Measurements from ENCODE around the gene ATP11A. TPM values are rescaled to one million over a fixed set of nuclear protein-coding genes. Genes with fewer than 3 reads are reported as not detected.

Gene ATP11A
- total RNA-seq, 2 experiments from 2014 or later = 28.8 to 30.2 TPM

DNA sequence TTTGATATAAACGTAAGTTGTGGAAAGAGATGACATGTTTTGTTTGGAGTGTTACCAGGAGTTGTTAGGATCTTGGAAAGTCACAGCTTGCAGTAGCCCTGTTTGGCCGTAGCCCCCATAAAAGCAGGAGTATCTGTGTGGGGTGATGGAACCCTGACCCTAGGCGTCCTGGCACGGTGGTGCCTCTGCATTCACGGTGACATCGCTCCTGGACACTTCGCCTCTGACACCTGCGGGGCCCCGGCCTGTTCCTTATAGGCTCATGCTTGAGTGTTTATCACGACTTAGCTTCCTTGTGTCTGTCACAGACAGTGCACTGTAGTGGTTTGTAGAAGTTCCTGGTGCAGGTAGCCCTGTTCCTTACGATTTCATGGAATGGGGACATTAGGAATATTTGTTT is 74.2 kb downstream of the ATP11A start:
- CTCF ChIA-PET = no interaction called here
- H3K4me1 Mint-ChIP-seq (ENCODE audit: low read depth) = peaks cover 24% of the 10 kb centered on the region
- peaks cover 5% of the 10 kb centered on the region for H3K36me3 Mint-ChIP-seq (ENCODE audit: low read depth)
- DNase-seq (no peak), ATAC-seq (no peak)
- H3K27ac Mint-ChIP-seq = no peak overlapping the region
- TF ChIP-seq CTCF (IDR thresholded peaks at IDR 0.05) = no peak
- no peaks in the 10 kb centered on the region for H3K27me3 Mint-ChIP-seq
- H3K9me3 Mint-ChIP-seq = peaks cover 6% of the 10 kb centered on the region
- intact Hi-C loops (cut with micrococcal nuclease) = no loop called here
- POLR2A ChIA-PET = no interaction called here
- no peak overlapping the region for H3K4me3 Mint-ChIP-seq

DNA sequence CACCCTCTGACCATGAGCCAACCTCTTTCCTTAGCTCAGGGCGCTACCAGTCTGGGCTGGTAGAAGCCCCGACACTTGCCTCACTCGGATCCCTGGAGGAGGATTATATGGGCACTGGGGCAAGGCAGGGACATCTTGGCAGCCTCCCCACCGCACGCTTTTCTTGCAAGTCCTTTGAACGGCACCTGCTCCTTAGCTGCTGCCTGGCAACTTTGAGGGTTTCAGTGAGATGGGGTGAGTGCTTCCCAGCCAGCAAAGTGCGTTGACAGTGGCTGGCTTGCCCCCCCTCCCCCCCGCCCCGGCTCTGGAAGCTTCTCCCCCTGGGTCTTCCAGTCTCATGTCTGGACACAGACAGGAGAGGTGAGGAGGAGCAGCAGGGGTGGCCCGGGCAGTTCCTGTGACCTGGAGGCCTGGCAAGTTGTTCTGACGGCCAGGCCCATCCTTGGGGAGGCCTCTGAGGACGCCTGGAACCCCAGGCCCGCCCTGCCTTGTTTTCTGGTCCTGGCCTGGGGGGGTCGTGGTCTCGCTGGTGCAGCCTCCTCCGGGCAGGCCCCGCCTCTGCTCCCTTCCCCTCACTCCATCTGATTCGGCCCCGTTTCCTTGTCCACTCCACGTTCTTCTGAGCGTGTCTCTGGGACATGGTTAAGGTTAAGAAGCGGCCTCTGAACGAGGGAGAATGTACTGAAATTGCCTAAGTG is 75.2 kb downstream of the ATP11A start:
- ATAC-seq = no peak
- CTCF ChIA-PET = no interaction called here
- H3K4me3 Mint-ChIP-seq = no peak overlapping the region
- peaks cover 31% of the 10 kb centered on the region for H3K4me1 Mint-ChIP-seq (ENCODE audit: low read depth)
- H3K27ac Mint-ChIP-seq = no peak overlapping the region
- H3K27me3 Mint-ChIP-seq = no peaks in the 10 kb centered on the region
- intact Hi-C loops (cut with micrococcal nuclease) = no loop called here
- POLR2A ChIA-PET = no interaction called here
- TF ChIP-seq CTCF (IDR thresholded peaks at IDR 0.05) = no peak
- H3K36me3 Mint-ChIP-seq (ENCODE audit: low read depth) = peaks cover 5% of the 10 kb centered on the region
- DNase-seq = no peak
- peaks cover 6% of the 10 kb centered on the region for H3K9me3 Mint-ChIP-seq

- Mint-ChIP-seq H3K27me3 (no peaks in the 10 kb centered on the region), H3K4me3 (no peak overlapping the region), H3K4me1 (ENCODE audit: low read depth) (peaks cover 31% of the 10 kb centered on the region), H3K36me3 (ENCODE audit: low read depth) (peaks cover 5% of the 10 kb centered on the region), H3K27ac (no peak overlapping the region), H3K9me3 (peaks cover 6% of the 10 kb centered on the region)
- TF ChIP-seq CTCF (IDR thresholded peaks at IDR 0.05) = no peak
- no peak for DNase-seq
- ChIA-PET CTCF (no interaction called here), POLR2A (no interaction called here)
- intact Hi-C loops (cut with micrococcal nuclease) = no loop called here
- ATAC-seq = no peak
These were observed 75.9 kb downstream of the ATP11A start for GRCh38 chr13:112765731-112766130.

DNA sequence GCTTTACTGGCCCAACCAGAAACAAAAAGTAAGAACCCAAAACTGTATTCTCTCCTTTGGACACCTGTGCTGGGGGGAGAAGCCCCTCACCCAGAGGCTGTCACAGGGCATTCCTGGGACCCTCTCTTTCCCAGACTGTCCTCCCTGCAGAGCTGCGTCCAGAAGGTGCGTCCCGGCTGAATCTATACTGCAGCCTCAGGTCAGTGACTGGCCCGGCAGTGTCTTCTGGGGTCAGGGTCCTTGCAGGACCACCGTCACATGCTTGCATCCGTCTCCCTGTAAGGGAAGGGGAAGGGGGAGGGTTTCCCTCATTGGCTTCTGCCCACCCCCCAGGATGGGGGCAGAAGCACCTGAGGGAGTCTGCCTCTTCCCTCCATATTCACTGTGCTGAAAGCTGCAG is 76.5 kb downstream of the ATP11A start:
- DNase-seq = no peak
- Mint-ChIP-seq H3K9me3 (peaks cover 6% of the 10 kb centered on the region), H3K4me1 (ENCODE audit: low read depth) (peaks cover 31% of the 10 kb centered on the region), H3K27ac (no peak overlapping the region), H3K27me3 (no peaks in the 10 kb centered on the region), H3K36me3 (ENCODE audit: low read depth) (peaks cover 5% of the 10 kb centered on the region), H3K4me3 (no peak overlapping the region)
- no peak for TF ChIP-seq CTCF (IDR thresholded peaks at IDR 0.05)
- CTCF ChIA-PET = no interaction called here
- POLR2A ChIA-PET = no interaction called here
- ATAC-seq = no peak
- intact Hi-C loops (cut with micrococcal nuclease) = no loop called here

- ATAC-seq (no peak), DNase-seq (peak; percentile 22)
- peaks cover 5% of the 10 kb centered on the region for H3K36me3 Mint-ChIP-seq (ENCODE audit: low read depth)
- no peak overlapping the region for H3K4me3 Mint-ChIP-seq
- ChIA-PET CTCF (no interaction called here), POLR2A (no interaction called here)
- H3K27me3 Mint-ChIP-seq = no peaks in the 10 kb centered on the region
- no peak for TF ChIP-seq CTCF (IDR thresholded peaks at IDR 0.05)
- intact Hi-C loops (cut with micrococcal nuclease) = no loop called here
- peaks cover 6% of the 10 kb centered on the region for H3K9me3 Mint-ChIP-seq
- H3K4me1 Mint-ChIP-seq (ENCODE audit: low read depth) = peaks cover 31% of the 10 kb centered on the region
- peak overlapping the region; percentile 50 for H3K27ac Mint-ChIP-seq
These were observed 78.0 kb downstream of the ATP11A start for GRCh38 chr13:112767506-112768471.
